Measurements from ENCODE around the gene COPRS.

GRCh38 chr17:31819578-31819977 lies 39.5 kb downstream of the COPRS start:
- TF ChIP-seq CTCF (IDR thresholded peaks at IDR 0.05): no peak
- TF ChIP-seq POLR2A (IDR thresholded peaks at IDR 0.05): no peak

Data from body of pancreas (tissue), 4 donors.